Neural progenitor cell (in vitro differentiated cells): ENCODE results near the gene EIF2B4.

Source experiments
- EZH2 ChIP-seq: fragments of 200-600 bp; sonication (generic); IDR thresholded peaks from 2 replicates; pipeline ENCODE4 v1.6.1; 2017; ENCODE audit warnings: antibody characterized with exemption, mild to moderate bottlenecking, moderate library complexity
- TF ChIP-seq, protein P1 (sequence below): fragments of 200-600 bp; sonication (generic); IDR thresholded peaks from 2 replicates; pipeline ENCODE4 v1.5.1; 2017; ENCODE audit warnings: antibody characterized with exemption, mild to moderate bottlenecking

- TF ChIP-seq, protein P1, sequence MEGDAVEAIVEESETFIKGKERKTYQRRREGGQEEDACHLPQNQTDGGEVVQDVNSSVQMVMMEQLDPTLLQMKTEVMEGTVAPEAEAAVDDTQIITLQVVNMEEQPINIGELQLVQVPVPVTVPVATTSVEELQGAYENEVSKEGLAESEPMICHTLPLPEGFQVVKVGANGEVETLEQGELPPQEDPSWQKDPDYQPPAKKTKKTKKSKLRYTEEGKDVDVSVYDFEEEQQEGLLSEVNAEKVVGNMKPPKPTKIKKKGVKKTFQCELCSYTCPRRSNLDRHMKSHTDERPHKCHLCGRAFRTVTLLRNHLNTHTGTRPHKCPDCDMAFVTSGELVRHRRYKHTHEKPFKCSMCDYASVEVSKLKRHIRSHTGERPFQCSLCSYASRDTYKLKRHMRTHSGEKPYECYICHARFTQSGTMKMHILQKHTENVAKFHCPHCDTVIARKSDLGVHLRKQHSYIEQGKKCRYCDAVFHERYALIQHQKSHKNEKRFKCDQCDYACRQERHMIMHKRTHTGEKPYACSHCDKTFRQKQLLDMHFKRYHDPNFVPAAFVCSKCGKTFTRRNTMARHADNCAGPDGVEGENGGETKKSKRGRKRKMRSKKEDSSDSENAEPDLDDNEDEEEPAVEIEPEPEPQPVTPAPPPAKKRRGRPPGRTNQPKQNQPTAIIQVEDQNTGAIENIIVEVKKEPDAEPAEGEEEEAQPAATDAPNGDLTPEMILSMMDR, result no peak
- no peak for TF ChIP-seq EZH2
Measured at GRCh38 chr2:27314709-27315108, 55.4 kb downstream of the EIF2B4 start.
